ENCODE measurements around the gene MRPS6. TPM values are rescaled to one million over a fixed set of nuclear protein-coding genes. Genes with fewer than 3 reads are reported as not detected.

Gene MRPS6
- total and polyA plus RNA-seq, 2 experiments from 2014 or later: 54.9 to 201 TPM

DNA sequence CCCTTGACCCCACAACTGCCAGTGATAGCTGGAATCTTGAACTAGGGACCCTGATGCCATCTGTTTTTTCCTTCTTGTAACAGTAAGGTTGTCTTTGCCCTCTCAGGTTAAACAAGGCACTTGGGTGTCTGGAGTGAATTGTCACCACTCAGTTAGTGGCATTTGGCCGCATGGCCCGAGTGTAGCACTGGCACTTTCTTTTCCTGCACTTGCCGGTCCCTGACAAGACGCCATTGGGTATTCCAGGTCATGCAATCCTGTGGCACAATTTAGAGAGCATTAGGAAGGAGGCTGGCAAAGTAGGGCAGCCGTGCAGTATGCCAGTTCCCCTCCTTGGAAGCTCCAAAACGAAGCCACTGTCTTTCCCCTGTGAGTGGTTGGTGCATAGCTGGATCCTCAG is 70.8 kb downstream of the MRPS6 start:
- no peaks in the 10 kb centered on the region for H3K36me3 ChIP-seq (replicated peaks; ENCODE audit: insufficient read depth, low read depth)
- no peak overlapping the region for H3K4me2 ChIP-seq
- no peak overlapping the region for H3K27ac ChIP-seq
- DNase-seq (ENCODE audit: low spot score): no peak
- 98% methylated on average over 6 of the region's 6 CpGs for WGBS (ENCODE audit: low lambda C conversion rate, missing lambda C conversion rate)
- H2AFZ ChIP-seq: no peak overlapping the region
- no peaks in the 10 kb centered on the region for H3K27me3 ChIP-seq
- H3K9me3 ChIP-seq (ENCODE audit: low read depth): no peaks in the 10 kb centered on the region
- no peak overlapping the region for H3K4me3 ChIP-seq
- H4K20me1 ChIP-seq (ENCODE audit: insufficient read depth, poor library complexity, severe bottlenecking): no peaks in the 10 kb centered on the region
- H3K79me2 ChIP-seq: peaks cover 52% of the 10 kb centered on the region
- H3K4me1 ChIP-seq (ENCODE audit: insufficient read depth): peaks cover 17% of the 10 kb centered on the region
- H3K9me2 ChIP-seq (replicated peaks; ENCODE audit: insufficient read depth): no peaks in the 10 kb centered on the region
- TF ChIP-seq EZH2phosphoT487 (IDR thresholded peaks at IDR 0.05; ENCODE audit: low read depth, severe bottlenecking, unreplicated experiment): no peak

- no peaks in the 10 kb centered on the region for H3K9me2 ChIP-seq (replicated peaks; ENCODE audit: insufficient read depth)
- no peaks in the 10 kb centered on the region for H4K20me1 ChIP-seq (ENCODE audit: insufficient read depth, poor library complexity, severe bottlenecking)
- no peak for DNase-seq (ENCODE audit: low spot score)
- H3K4me3 ChIP-seq: no peak overlapping the region
- peak overlapping the region; percentile 67 for H3K27ac ChIP-seq
- no peaks in the 10 kb centered on the region for H3K36me3 ChIP-seq (replicated peaks; ENCODE audit: insufficient read depth, low read depth)
- peak overlapping the region; percentile 38 for H3K4me2 ChIP-seq
- H3K79me2 ChIP-seq: peaks cover 25% of the 10 kb centered on the region
- WGBS (ENCODE audit: low lambda C conversion rate, missing lambda C conversion rate): 83% methylated on average over 10 of the region's 10 CpGs
- H2AFZ ChIP-seq: no peak overlapping the region
- H3K9me3 ChIP-seq (ENCODE audit: low read depth): no peaks in the 10 kb centered on the region
- TF ChIP-seq, protein P1, sequence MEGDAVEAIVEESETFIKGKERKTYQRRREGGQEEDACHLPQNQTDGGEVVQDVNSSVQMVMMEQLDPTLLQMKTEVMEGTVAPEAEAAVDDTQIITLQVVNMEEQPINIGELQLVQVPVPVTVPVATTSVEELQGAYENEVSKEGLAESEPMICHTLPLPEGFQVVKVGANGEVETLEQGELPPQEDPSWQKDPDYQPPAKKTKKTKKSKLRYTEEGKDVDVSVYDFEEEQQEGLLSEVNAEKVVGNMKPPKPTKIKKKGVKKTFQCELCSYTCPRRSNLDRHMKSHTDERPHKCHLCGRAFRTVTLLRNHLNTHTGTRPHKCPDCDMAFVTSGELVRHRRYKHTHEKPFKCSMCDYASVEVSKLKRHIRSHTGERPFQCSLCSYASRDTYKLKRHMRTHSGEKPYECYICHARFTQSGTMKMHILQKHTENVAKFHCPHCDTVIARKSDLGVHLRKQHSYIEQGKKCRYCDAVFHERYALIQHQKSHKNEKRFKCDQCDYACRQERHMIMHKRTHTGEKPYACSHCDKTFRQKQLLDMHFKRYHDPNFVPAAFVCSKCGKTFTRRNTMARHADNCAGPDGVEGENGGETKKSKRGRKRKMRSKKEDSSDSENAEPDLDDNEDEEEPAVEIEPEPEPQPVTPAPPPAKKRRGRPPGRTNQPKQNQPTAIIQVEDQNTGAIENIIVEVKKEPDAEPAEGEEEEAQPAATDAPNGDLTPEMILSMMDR (IDR thresholded peaks at IDR 0.05; ENCODE audit: poor library complexity): no peak
- no peak for TF ChIP-seq EZH2 (IDR thresholded peaks at IDR 0.05; ENCODE audit: borderline replicate concordance)
- no peak for TF ChIP-seq EZH2phosphoT487 (IDR thresholded peaks at IDR 0.05; ENCODE audit: low read depth, severe bottlenecking, unreplicated experiment)
- H3K27me3 ChIP-seq: no peaks in the 10 kb centered on the region
- peaks cover 17% of the 10 kb centered on the region for H3K4me1 ChIP-seq (ENCODE audit: insufficient read depth)
Measured at GRCh38 chr21:34147792-34148418, 74.5 kb downstream of the MRPS6 start.

DNA sequence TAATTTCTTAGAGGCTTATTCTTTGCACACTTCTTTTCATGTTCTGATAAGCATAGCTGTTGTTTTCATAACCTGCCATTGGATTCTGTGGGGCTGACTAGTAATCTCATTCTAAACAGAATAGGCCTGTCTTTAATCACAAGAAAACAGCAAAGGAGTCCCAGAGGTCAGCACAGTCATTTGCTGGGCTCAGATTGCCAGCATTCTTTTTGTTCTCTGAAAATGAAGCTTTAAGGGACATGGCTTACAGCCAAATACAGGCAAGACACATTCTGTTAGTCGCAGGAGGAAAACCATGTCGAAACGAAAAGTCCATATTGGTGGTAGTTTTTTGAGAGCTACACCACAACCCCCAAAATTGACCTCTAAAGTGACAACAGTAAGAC is 75.0 kb downstream of the MRPS6 start:
- peak overlapping the region; percentile 67 for H3K27ac ChIP-seq
- no peaks in the 10 kb centered on the region for H3K9me2 ChIP-seq (replicated peaks; ENCODE audit: insufficient read depth)
- no peaks in the 10 kb centered on the region for H3K36me3 ChIP-seq (replicated peaks; ENCODE audit: insufficient read depth, low read depth)
- H3K4me1 ChIP-seq (ENCODE audit: insufficient read depth): peaks cover 17% of the 10 kb centered on the region
- H3K4me2 ChIP-seq: peak overlapping the region; percentile 38
- TF ChIP-seq, protein P1 (IDR thresholded peaks at IDR 0.05; ENCODE audit: poor library complexity): no peak
- no peak for TF ChIP-seq EZH2 (IDR thresholded peaks at IDR 0.05; ENCODE audit: borderline replicate concordance)
- no peak for TF ChIP-seq EZH2phosphoT487 (IDR thresholded peaks at IDR 0.05; ENCODE audit: low read depth, severe bottlenecking, unreplicated experiment)
- peaks cover 22% of the 10 kb centered on the region for H3K79me2 ChIP-seq
- no peak overlapping the region for H3K4me3 ChIP-seq
- WGBS (ENCODE audit: low lambda C conversion rate, missing lambda C conversion rate): 68% methylated on average over 3 of the region's 3 CpGs
- no peaks in the 10 kb centered on the region for H3K9me3 ChIP-seq (ENCODE audit: low read depth)
- DNase-seq (ENCODE audit: low spot score): no peak
- H4K20me1 ChIP-seq (ENCODE audit: insufficient read depth, poor library complexity, severe bottlenecking): no peaks in the 10 kb centered on the region
- no peak overlapping the region for H2AFZ ChIP-seq
- no peaks in the 10 kb centered on the region for H3K27me3 ChIP-seq

- Histone ChIP-seq H3K27me3 (no peaks in the 10 kb centered on the region), H3K79me2 (peaks cover 19% of the 10 kb centered on the region), H3K36me3 (replicated peaks; ENCODE audit: insufficient read depth, low read depth) (no peaks in the 10 kb centered on the region), H3K4me3 (no peak overlapping the region), H3K27ac (peak overlapping the region; percentile 67), H3K4me1 (ENCODE audit: insufficient read depth) (peaks cover 17% of the 10 kb centered on the region), H3K9me2 (replicated peaks; ENCODE audit: insufficient read depth) (no peaks in the 10 kb centered on the region), H2AFZ (no peak overlapping the region), H3K4me2 (peak overlapping the region; percentile 38), H4K20me1 (ENCODE audit: insufficient read depth, poor library complexity, severe bottlenecking) (no peaks in the 10 kb centered on the region), H3K9me3 (ENCODE audit: low read depth) (no peaks in the 10 kb centered on the region)
- DNase-seq (ENCODE audit: low spot score): no peak
- TF ChIP-seq EZH2phosphoT487 (IDR thresholded peaks at IDR 0.05; ENCODE audit: low read depth, severe bottlenecking, unreplicated experiment): no peak
- no peak for TF ChIP-seq EZH2 (IDR thresholded peaks at IDR 0.05; ENCODE audit: borderline replicate concordance)
- TF ChIP-seq, protein P1 (IDR thresholded peaks at IDR 0.05; ENCODE audit: poor library complexity): no peak
- WGBS (ENCODE audit: low lambda C conversion rate, missing lambda C conversion rate): 92% methylated on average over 7 of the region's 7 CpGs
Measured at GRCh38 chr21:34148826-34149558, 75.6 kb downstream of the MRPS6 start.

Data from hepatocyte (in vitro differentiated cells).